Measurements from ENCODE around the gene SULT1A1. TPM values are rescaled to one million over a fixed set of nuclear protein-coding genes. Genes with fewer than 3 reads are reported as not detected.
"Not testable (repeated sequence)": the region's sequence is repeated elsewhere in the genome, so short reads cannot be mapped to it uniquely, and the experiment has no call there.

Gene SULT1A1
- polyA plus RNA-seq = 10 to 100 TPM; 13.3 to 56.7 (median 44.1) TPM

- WGBS, 3 donors = 19 to 27% (median 24%) methylated on average over 11 of the region's 11 CpGs
- no peak within 1 kb of the TSS for H3K27ac ChIP-seq (ENCODE audit: low read depth, low read length)
These were observed at the start of gene SULT1A1 for GRCh38 chr16:28609631-28610594. Gene SULT1A1, minus strand, starts transcription at chr16:28610044. Its CDS starts 1,189 bp downstream, at chr16:28608855.

GRCh38 chr16:28639959-28640358, 30.1 kb upstream of the SULT1A1 start:
- 48 to 75% (median 74%) methylated on average over 2 of the region's 2 CpGs for WGBS, 3 donors
- not testable (repeated sequence) for H3K27ac ChIP-seq (ENCODE audit: low read depth, low read length)

- H3K27ac ChIP-seq (ENCODE audit: low read depth, low read length) = not testable (repeated sequence)
- WGBS, 3 donors = 76 to 85% (median 81%) methylated on average over 4 of the region's 5 CpGs
These were observed 28.5 kb upstream of the SULT1A1 start for GRCh38 chr16:28638359-28638758.

- H3K27ac ChIP-seq (ENCODE audit: low read depth, low read length) = not testable (repeated sequence)
- no CpG with 5 or more reads among the region's 1 CpG for whole genome bisulfite sequencing, 3 donors
These were observed 27.9 kb upstream of the SULT1A1 start, which contains the start of gene NPIPB8 for GRCh38 chr16:28637765-28638164. Gene NPIPB8, plus strand, starts transcription at chr16:28638065. Its CDS starts 296 bp downstream, at chr16:28638361.

GRCh38 chr16:28636093-28636823, 26.4 kb upstream of the SULT1A1 start:
- WGBS, 3 donors = 35 to 66% (median 62%) methylated on average over 5 of the region's 5 CpGs
- not testable (repeated sequence) for H3K27ac ChIP-seq (ENCODE audit: low read depth, low read length)

- 48 to 81% (median 77%) methylated on average over 4 of the region's 5 CpGs for WGBS, 3 donors
- not testable (repeated sequence) for H3K27ac ChIP-seq (ENCODE audit: low read depth, low read length)
These were observed 21.1 kb upstream of the SULT1A1 start for GRCh38 chr16:28630905-28631304.

- 0 to 4% (median 3%) methylated on average over 55 to 68 of the region's 68 CpGs for WGBS, 3 donors
- no peak overlapping the region for H3K27ac ChIP-seq (ENCODE audit: low read depth, low read length)
These were observed 13.4 kb upstream of the SULT1A1 start for GRCh38 chr16:28623172-28623711.

GRCh38 chr16:28622532-28623171, 12.8 kb upstream of the SULT1A1 start:
- WGBS, 3 donors = 18 to 42% (median 42%) methylated on average over 24 of the region's 24 CpGs
- H3K27ac ChIP-seq (ENCODE audit: low read depth, low read length) = not testable (repeated sequence)

- 64 to 83% (median 81%) methylated on average over 7 of the region's 7 CpGs for WGBS, 3 donors
- H3K27ac ChIP-seq (ENCODE audit: low read depth, low read length) = no peak overlapping the region
These were observed 11.8 kb upstream of the SULT1A1 start for GRCh38 chr16:28621481-28622155.

GRCh38 chr16:28620316-28620715, 10.5 kb upstream of the SULT1A1 start:
- 76 to 94% (median 77%) methylated on average over 1 of the region's 1 CpG for WGBS, 3 donors
- H3K27ac ChIP-seq (ENCODE audit: low read depth, low read length) = not testable (repeated sequence)

- H3K27ac ChIP-seq (ENCODE audit: low read depth, low read length) = no peak overlapping the region
- 45 to 57% (median 45%) methylated on average over 4 of the region's 4 CpGs for WGBS, 3 donors
These were observed 8.0 kb upstream of the SULT1A1 start for GRCh38 chr16:28617874-28618273.

GRCh38 chr16:28616636-28617035, 6.8 kb upstream of the SULT1A1 start:
- no peak overlapping the region for H3K27ac ChIP-seq (ENCODE audit: low read depth, low read length)
- WGBS, 3 donors = 42 to 83% (median 51%) methylated on average over 7 of the region's 7 CpGs

- WGBS, 3 donors = 74 to 84% (median 83%) methylated on average over 7 of the region's 7 CpGs
- H3K27ac ChIP-seq (ENCODE audit: low read depth, low read length) = not testable (repeated sequence)
These were observed 6.4 kb upstream of the SULT1A1 start for GRCh38 chr16:28616224-28616577.

GRCh38 chr16:28615486-28616223, 5.8 kb upstream of the SULT1A1 start:
- H3K27ac ChIP-seq (ENCODE audit: low read depth, low read length) = not testable (repeated sequence)
- 45 to 56% (median 50%) methylated on average over 16 to 17 of the region's 24 CpGs for WGBS, 3 donors

GRCh38 chr16:28614561-28614960, 4.7 kb upstream of the SULT1A1 start:
- 78% methylated on average over 6 to 13 of the region's 16 CpGs for WGBS, 3 donors
- H3K27ac ChIP-seq (ENCODE audit: low read depth, low read length) = not testable (repeated sequence)

GRCh38 chr16:28613912-28614311, 4.1 kb upstream of the SULT1A1 start:
- 16 to 50% (median 49%) methylated on average over 1 to 7 of the region's 26 CpGs for WGBS, 3 donors
- not testable (repeated sequence) for H3K27ac ChIP-seq (ENCODE audit: low read depth, low read length)

Measured in adipose tissue (tissue), 3 donors.